RWPE2 (cell line): ENCODE results near the gene PSAT1.

Experiments
- ATAC-seq: fragments of 200-7000 bp; cut with Tn5 transposase; 3 replicates; pipeline ENCODE4 v1.9.1; 2021; ENCODE audit warnings: low read depth
- DNase-seq: peaks from one replicate; pipeline ENCODE4 v3.0.0-alpha.2; 2020; ENCODE audit warnings: low spot score
- H3K27ac ChIP-seq: fragments of 450-650 bp; 2 replicates; pipeline ENCODE4 v1.5.1; 2017; ENCODE audit warnings: mild to moderate bottlenecking; ENCODE audit not compliant: poor library complexity, severe bottlenecking
- H3K27me3 ChIP-seq: fragments of 250-450 bp; sonication (Bioruptor Pico); 2 replicates; pipeline ENCODE4 v1.5.1; 2021; ENCODE audit warnings: mild to moderate bottlenecking, moderate library complexity; ENCODE audit not compliant: insufficient read depth, poor library complexity, severe bottlenecking
- H3K36me3 ChIP-seq: fragments of 250-450 bp; sonication (Bioruptor Pico); 2 replicates; pipeline ENCODE4 v1.5.1; 2020; ENCODE audit warnings: low read depth, mild to moderate bottlenecking, moderate library complexity
- H3K4me1 ChIP-seq: fragments of 250-450 bp; sonication (Bioruptor Pico); 2 replicates; pipeline ENCODE4 v1.5.1; 2021; ENCODE audit warnings: mild to moderate bottlenecking, moderate library complexity; ENCODE audit not compliant: insufficient read depth, poor library complexity, severe bottlenecking
- H3K4me3 ChIP-seq: fragments of 250-450 bp; sonication (Bioruptor Pico); 2 replicates; pipeline ENCODE4 v1.5.1; 2021; ENCODE audit warnings: mild to moderate bottlenecking, moderate library complexity; ENCODE audit not compliant: severe bottlenecking
- H3K9me3 ChIP-seq: fragments of 250-450 bp; sonication (Bioruptor Pico); 2 replicates; pipeline ENCODE4 v1.5.1; 2021; ENCODE audit warnings: mild to moderate bottlenecking, moderate library complexity; ENCODE audit not compliant: severe bottlenecking
- CTCF ChIP-seq: fragments of 450-650 bp; IDR thresholded peaks from one replicate; pipeline ENCODE4 v1.5.1; 2017; ENCODE audit warnings: mild to moderate bottlenecking, moderate library complexity; ENCODE audit not compliant: poor library complexity, severe bottlenecking

Gene PSAT1

GRCh38 chr9:78358329-78359051 is 61.6 kb downstream of the PSAT1 start:
- ATAC-seq (no peak), DNase-seq (no peak)
- no peak for TF ChIP-seq CTCF
- Histone ChIP-seq H3K27ac (no peak overlapping the region), H3K4me1 (no peaks in the 10 kb centered on the region), H3K36me3 (no peaks in the 10 kb centered on the region), H3K9me3 (no peaks in the 10 kb centered on the region), H3K4me3 (no peak overlapping the region), H3K27me3 (no peaks in the 10 kb centered on the region)

DNA sequence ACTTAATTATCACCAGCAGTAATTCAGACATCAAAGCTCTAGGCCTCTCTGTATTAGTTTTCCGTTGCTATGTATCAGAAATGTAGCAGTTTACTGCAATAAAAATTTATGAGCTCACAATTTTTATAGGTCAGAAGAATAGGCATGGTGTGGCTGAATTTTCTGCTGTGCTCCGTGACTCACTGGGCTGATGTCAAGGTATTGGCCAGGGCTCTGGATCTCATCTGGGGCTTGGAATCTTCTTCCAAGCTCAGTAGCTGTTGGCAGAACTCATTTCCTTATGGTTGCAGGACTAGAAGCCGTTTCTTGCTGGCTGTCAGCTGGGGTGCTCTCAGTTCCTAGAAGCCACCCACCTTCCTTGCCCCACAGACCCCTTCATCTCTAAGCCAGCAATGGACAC is 66.3 kb downstream of the PSAT1 start:
- ATAC-seq, result peak; percentile 45; the same call in 1 of the 3 replicates

GRCh38 chr9:78365748-78366697 is 69.1 kb downstream of the PSAT1 start:
- Histone ChIP-seq H3K4me3 (no peak overlapping the region), H3K27ac (no peak overlapping the region)
- ATAC-seq, result no peak

More for the DNA sequence above, 66.3 kb downstream of the PSAT1 start:
- H3K9me3 ChIP-seq, result no peaks in the 10 kb centered on the region
- no peaks in the 10 kb centered on the region for H3K27me3 ChIP-seq
- H3K36me3 ChIP-seq, result no peaks in the 10 kb centered on the region
- TF ChIP-seq CTCF, result no peak
- no peaks in the 10 kb centered on the region for H3K4me1 ChIP-seq
- H3K27ac ChIP-seq, result no peak overlapping the region
- no peak overlapping the region for H3K4me3 ChIP-seq
- DNase-seq, result no peak

DNA sequence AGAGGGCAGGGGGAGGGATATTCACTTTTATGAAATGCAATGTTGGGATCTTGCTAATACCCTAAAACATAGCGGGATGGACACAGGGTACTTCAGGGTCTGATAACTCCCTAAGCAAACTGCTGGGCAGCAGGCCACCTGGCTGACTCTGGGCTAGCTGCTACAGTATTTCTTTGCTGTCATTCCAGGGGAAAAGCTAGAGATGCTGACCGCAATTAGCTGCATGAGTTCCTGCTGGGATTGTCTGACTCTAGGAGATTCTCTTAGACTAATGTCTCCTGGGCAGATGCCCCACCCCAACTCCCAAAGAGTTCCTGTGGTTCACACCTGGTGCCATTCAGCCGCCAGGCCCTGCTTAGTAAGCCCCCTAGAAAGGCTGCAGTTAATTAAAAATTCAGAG is 69.9 kb downstream of the PSAT1 start:
- Histone ChIP-seq H3K27ac (no peak overlapping the region), H3K4me3 (no peak overlapping the region), H3K27me3 (no peaks in the 10 kb centered on the region), H3K9me3 (no peaks in the 10 kb centered on the region), H3K4me1 (no peaks in the 10 kb centered on the region), H3K36me3 (no peaks in the 10 kb centered on the region)
- no peak for TF ChIP-seq CTCF
- DNase-seq, result no peak
- no peak for ATAC-seq

More at GRCh38 chr9:78365748-78366697, 69.1 kb downstream of the PSAT1 start:
- H3K36me3 ChIP-seq, result no peaks in the 10 kb centered on the region
- TF ChIP-seq CTCF, result peak; percentile 76
- no peaks in the 10 kb centered on the region for H3K9me3 ChIP-seq
- no peaks in the 10 kb centered on the region for H3K27me3 ChIP-seq
- no peak for DNase-seq
- no peaks in the 10 kb centered on the region for H3K4me1 ChIP-seq
